GM23338 (cell line): ENCODE results near the gene ZSWIM5. TPM values are rescaled to one million over a fixed set of nuclear protein-coding genes. Genes with fewer than 3 reads are reported as not detected.

Source experiments
- ATAC-seq: fragments of 200-7000 bp; cut with Tn5 transposase; 3 replicates; pipeline ENCODE4 v1.9.1; 2020
- DNase-seq: peaks from one replicate; pipeline ENCODE4 v3.0.0-alpha.2; 2015; ENCODE audit warnings: low spot score
- H2AFZ ChIP-seq: fragments of 200-600 bp; sonication (generic); 2 replicates; pipeline ENCODE4 v1.8.0; 2016; ENCODE audit warnings: antibody characterized with exemption, mild to moderate bottlenecking, moderate library complexity
- H3F3A ChIP-seq: fragments of 200-600 bp; sonication (generic); replicated peaks from 2 replicates; pipeline ENCODE4 v1.8.0; 2017; ENCODE audit warnings: antibody characterized with exemption, mixed run types, low read depth
- H3K27ac ChIP-seq: fragments of 200-600 bp; sonication (generic); 2 replicates; pipeline ENCODE4 v1.6.1; 2016; ENCODE audit warnings: low read depth
- H3K27me3 ChIP-seq: fragments of 200-600 bp; sonication (generic); 2 replicates; pipeline ENCODE4 v1.8.0; 2016; ENCODE audit warnings: mild to moderate bottlenecking, mixed run types, moderate library complexity; ENCODE audit not compliant: insufficient read depth
- H3K36me3 ChIP-seq: fragments of 200-600 bp; sonication (generic); 2 replicates; pipeline ENCODE4 v1.8.0; 2016; ENCODE audit warnings: mild to moderate bottlenecking; ENCODE audit not compliant: insufficient read depth
- H3K4me1 ChIP-seq: fragments of 200-600 bp; sonication (generic); 2 replicates; pipeline ENCODE4 v1.8.0; 2016; ENCODE audit warnings: mild to moderate bottlenecking, moderate library complexity; ENCODE audit not compliant: insufficient read depth
- H3K4me2 ChIP-seq: fragments of 200-600 bp; sonication (generic); 2 replicates; pipeline ENCODE4 v1.7.1; 2017; ENCODE audit warnings: mixed run types
- H3K4me3 ChIP-seq: fragments of 200-600 bp; sonication (generic); 2 replicates; pipeline ENCODE4 v1.6.1; 2016; ENCODE audit warnings: mixed run types
- H3K79me2 ChIP-seq: fragments of 200-600 bp; sonication (generic); replicated peaks from 2 replicates; pipeline ENCODE4 v1.8.0; 2017; ENCODE audit warnings: mild to moderate bottlenecking; ENCODE audit not compliant: insufficient read depth
- H3K9me2 ChIP-seq: fragments of 200-600 bp; sonication (generic); 2 replicates; pipeline ENCODE4 v1.8.0; 2017; ENCODE audit not compliant: insufficient read depth
- H4K20me1 ChIP-seq: fragments of 200-600 bp; sonication (generic); replicated peaks from 2 replicates; pipeline ENCODE4 v1.8.0; 2017; ENCODE audit warnings: mild to moderate bottlenecking; ENCODE audit not compliant: insufficient read depth
- H3K27ac Mint-ChIP-seq: 2 replicates; pipeline ENCODE4 v1.8.0; 2020; ENCODE audit warnings: inconsistent platforms, mild to moderate bottlenecking, moderate library complexity, mixed read lengths
- H3K27me3 Mint-ChIP-seq: 3 replicates; pipeline ENCODE4 v1.8.0; 2022; ENCODE audit warnings: low read depth, mild to moderate bottlenecking, moderate library complexity, mixed read lengths, inconsistent platforms; ENCODE audit not compliant: insufficient read depth, poor library complexity
- H3K36me3 Mint-ChIP-seq: 3 replicates; pipeline ENCODE4 v1.8.0; 2021; ENCODE audit warnings: low read depth, mild to moderate bottlenecking, inconsistent platforms, moderate library complexity, mixed read lengths
- H3K4me1 Mint-ChIP-seq: 3 replicates; pipeline ENCODE4 v1.8.0; 2020; ENCODE audit warnings: mild to moderate bottlenecking, inconsistent platforms, mixed read lengths
- H3K4me3 Mint-ChIP-seq: 3 replicates; pipeline ENCODE4 v1.8.0; 2021; ENCODE audit warnings: moderate library complexity, mild to moderate bottlenecking, inconsistent platforms, mixed read lengths
- H3K9me3 Mint-ChIP-seq: 3 replicates; pipeline ENCODE4 v1.8.0; 2020; ENCODE audit warnings: moderate library complexity, mild to moderate bottlenecking, inconsistent platforms, mixed read lengths
- polyA plus RNA-seq: library from polyadenylated mRNA; unstranded; fragments of >200 nt; fragmentation: Nextera tagmentation; extraction: Ambion mirVana; gene quantifications from 2 replicates; pipeline ENCODE4 v1.2.1, GENCODE V29; 2016
- total RNA-seq: library from RNA; depleted of rRNA; stranded (reverse); fragments of >200 nt; shearing (Covaris generic); gene quantifications from 2 replicates; pipeline ENCODE4 v1.2.3, GENCODE V29; 2014
- TF ChIP-seq, protein P1 (sequence below): IDR thresholded peaks from one replicate; pipeline ENCODE4 v1.6.1; 2018; ENCODE audit warnings: antibody characterized with exemption; ENCODE audit not compliant: unreplicated experiment
- TF ChIP-seq, protein P2 (sequence below): fragments of 250-450 bp; sonication (Bioruptor Pico); IDR thresholded peaks from 2 replicates; pipeline ENCODE4 v1.5.0; 2020; ENCODE audit warnings: mild to moderate bottlenecking, moderate library complexity
- TF ChIP-seq, protein P3 (sequence below): IDR thresholded peaks from 2 replicates; pipeline ENCODE4 v1.6.1; 2016; ENCODE audit warnings: antibody characterized with exemption

ZSWIM5 gene
- total and polyA plus RNA-seq, 2 experiments from 2014 or later: 0.65 to 3.6 TPM

DNA sequence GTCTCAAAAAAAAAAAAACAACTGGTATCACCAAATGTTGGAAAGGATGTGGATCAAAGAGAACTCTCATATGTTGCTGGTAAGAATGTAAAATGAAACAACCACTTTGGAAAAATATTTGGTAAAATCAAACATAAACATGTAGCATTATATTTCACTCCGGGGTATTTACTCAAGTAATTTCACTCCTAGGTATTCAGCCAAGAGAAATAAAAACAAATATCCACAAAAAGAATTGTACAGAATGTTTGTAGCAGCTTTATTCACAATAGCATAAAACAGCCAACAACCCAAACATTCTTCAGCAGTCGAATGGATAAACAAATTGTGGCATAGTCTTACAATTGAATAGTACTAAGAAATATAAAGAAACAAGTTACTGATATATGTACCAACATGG lies 32.4 kb upstream of the ZSWIM5 start:
- Histone ChIP-seq H3K36me3 (peaks cover 3% of the 10 kb centered on the region; the same call in 1 of the 2 replicates), H3K9me2 (no peaks in the 10 kb centered on the region), H4K20me1 (no peaks in the 10 kb centered on the region), H3K4me3 (no peak overlapping the region), H3K4me1 (no peaks in the 10 kb centered on the region), H3F3A (no peaks in the 10 kb centered on the region), H2AFZ (no peak overlapping the region), H3K27me3 (no peaks in the 10 kb centered on the region), H3K27ac (no peak overlapping the region), H3K4me2 (no peak overlapping the region), H3K79me2 (no peaks in the 10 kb centered on the region)
- H3K4me1 Mint-ChIP-seq: no peaks in the 10 kb centered on the region
- TF ChIP-seq, protein P1, sequence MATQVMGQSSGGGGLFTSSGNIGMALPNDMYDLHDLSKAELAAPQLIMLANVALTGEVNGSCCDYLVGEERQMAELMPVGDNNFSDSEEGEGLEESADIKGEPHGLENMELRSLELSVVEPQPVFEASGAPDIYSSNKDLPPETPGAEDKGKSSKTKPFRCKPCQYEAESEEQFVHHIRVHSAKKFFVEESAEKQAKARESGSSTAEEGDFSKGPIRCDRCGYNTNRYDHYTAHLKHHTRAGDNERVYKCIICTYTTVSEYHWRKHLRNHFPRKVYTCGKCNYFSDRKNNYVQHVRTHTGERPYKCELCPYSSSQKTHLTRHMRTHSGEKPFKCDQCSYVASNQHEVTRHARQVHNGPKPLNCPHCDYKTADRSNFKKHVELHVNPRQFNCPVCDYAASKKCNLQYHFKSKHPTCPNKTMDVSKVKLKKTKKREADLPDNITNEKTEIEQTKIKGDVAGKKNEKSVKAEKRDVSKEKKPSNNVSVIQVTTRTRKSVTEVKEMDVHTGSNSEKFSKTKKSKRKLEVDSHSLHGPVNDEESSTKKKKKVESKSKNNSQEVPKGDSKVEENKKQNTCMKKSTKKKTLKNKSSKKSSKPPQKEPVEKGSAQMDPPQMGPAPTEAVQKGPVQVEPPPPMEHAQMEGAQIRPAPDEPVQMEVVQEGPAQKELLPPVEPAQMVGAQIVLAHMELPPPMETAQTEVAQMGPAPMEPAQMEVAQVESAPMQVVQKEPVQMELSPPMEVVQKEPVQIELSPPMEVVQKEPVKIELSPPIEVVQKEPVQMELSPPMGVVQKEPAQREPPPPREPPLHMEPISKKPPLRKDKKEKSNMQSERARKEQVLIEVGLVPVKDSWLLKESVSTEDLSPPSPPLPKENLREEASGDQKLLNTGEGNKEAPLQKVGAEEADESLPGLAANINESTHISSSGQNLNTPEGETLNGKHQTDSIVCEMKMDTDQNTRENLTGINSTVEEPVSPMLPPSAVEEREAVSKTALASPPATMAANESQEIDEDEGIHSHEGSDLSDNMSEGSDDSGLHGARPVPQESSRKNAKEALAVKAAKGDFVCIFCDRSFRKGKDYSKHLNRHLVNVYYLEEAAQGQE: no peak
- TF ChIP-seq, protein P2, sequence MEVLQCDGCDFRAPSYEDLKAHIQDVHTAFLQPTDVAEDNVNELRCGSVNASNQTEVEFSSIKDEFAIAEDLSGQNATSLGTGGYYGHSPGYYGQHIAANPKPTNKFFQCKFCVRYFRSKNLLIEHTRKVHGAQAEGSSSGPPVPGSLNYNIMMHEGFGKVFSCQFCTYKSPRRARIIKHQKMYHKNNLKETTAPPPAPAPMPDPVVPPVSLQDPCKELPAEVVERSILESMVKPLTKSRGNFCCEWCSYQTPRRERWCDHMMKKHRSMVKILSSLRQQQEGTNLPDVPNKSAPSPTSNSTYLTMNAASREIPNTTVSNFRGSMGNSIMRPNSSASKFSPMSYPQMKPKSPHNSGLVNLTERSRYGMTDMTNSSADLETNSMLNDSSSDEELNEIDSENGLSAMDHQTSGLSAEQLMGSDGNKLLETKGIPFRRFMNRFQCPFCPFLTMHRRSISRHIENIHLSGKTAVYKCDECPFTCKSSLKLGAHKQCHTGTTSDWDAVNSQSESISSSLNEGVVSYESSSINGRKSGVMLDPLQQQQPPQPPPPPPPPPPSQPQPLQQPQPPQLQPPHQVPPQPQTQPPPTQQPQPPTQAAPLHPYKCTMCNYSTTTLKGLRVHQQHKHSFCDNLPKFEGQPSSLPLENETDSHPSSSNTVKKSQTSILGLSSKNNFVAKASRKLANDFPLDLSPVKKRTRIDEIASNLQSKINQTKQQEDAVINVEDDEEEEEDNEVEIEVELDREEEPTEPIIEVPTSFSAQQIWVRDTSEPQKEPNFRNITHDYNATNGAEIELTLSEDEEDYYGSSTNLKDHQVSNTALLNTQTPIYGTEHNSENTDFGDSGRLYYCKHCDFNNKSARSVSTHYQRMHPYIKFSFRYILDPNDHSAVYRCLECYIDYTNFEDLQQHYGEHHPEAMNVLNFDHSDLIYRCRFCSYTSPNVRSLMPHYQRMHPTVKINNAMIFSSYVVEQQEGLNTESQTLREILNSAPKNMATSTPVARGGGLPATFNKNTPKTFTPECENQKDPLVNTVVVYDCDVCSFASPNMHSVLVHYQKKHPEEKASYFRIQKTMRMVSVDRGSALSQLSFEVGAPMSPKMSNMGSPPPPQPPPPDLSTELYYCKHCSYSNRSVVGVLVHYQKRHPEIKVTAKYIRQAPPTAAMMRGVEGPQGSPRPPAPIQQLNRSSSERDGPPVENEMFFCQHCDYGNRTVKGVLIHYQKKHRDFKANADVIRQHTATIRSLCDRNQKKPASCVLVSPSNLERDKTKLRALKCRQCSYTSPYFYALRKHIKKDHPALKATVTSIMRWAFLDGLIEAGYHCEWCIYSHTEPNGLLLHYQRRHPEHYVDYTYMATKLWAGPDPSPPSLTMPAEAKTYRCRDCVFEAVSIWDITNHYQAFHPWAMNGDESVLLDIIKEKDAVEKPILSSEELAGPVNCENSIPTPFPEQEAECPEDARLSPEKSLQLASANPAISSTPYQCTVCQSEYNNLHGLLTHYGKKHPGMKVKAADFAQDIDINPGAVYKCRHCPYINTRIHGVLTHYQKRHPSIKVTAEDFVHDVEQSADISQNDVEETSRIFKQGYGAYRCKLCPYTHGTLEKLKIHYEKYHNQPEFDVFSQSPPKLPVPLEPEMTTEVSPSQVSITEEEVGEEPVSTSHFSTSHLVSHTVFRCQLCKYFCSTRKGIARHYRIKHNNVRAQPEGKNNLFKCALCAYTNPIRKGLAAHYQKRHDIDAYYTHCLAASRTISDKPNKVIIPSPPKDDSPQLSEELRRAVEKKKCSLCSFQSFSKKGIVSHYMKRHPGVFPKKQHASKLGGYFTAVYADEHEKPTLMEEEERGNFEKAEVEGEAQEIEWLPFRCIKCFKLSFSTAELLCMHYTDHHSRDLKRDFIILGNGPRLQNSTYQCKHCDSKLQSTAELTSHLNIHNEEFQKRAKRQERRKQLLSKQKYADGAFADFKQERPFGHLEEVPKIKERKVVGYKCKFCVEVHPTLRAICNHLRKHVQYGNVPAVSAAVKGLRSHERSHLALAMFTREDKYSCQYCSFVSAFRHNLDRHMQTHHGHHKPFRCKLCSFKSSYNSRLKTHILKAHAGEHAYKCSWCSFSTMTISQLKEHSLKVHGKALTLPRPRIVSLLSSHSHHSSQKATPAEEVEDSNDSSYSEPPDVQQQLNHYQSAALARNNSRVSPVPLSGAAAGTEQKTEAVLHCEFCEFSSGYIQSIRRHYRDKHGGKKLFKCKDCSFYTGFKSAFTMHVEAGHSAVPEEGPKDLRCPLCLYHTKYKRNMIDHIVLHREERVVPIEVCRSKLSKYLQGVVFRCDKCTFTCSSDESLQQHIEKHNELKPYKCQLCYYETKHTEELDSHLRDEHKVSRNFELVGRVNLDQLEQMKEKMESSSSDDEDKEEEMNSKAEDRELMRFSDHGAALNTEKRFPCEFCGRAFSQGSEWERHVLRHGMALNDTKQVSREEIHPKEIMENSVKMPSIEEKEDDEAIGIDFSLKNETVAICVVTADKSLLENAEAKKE (CRISPR knock-in tag): no peak
- TF ChIP-seq, protein P3, sequence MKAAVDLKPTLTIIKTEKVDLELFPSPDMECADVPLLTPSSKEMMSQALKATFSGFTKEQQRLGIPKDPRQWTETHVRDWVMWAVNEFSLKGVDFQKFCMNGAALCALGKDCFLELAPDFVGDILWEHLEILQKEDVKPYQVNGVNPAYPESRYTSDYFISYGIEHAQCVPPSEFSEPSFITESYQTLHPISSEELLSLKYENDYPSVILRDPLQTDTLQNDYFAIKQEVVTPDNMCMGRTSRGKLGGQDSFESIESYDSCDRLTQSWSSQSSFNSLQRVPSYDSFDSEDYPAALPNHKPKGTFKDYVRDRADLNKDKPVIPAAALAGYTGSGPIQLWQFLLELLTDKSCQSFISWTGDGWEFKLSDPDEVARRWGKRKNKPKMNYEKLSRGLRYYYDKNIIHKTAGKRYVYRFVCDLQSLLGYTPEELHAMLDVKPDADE: no peak
- peaks cover 5% of the 10 kb centered on the region for H3K27me3 Mint-ChIP-seq
- no peak overlapping the region for H3K27ac Mint-ChIP-seq
- DNase-seq (no peak), ATAC-seq (no peak)
- no peak overlapping the region for H3K4me3 Mint-ChIP-seq
- peaks cover 32% of the 10 kb centered on the region for H3K36me3 Mint-ChIP-seq
- peaks cover 74% of the 10 kb centered on the region for H3K9me3 Mint-ChIP-seq
